Liver (tissue), 9 donors: ENCODE results near the gene ZC3H12D. TPM values are rescaled to one million over a fixed set of nuclear protein-coding genes. Genes with fewer than 3 reads are reported as not detected.

Source experiments
- DNase-seq: peaks from one replicate; pipeline ENCODE4 v3.0.0-alpha.2; 2017; ENCODE audit warnings: low spot score
- H3K27ac ChIP-seq, 2 donors: one replicate each; pipeline ENCODE4 v1.7.0; 2013; ENCODE audit warnings: inconsistent platforms in 2 of 2, low read length in 2 of 2, control low read depth in 1 of 2, low read depth in 1 of 2, mild to moderate bottlenecking in 1 of 2
- H3K27me3 ChIP-seq, 4 donors: one replicate each; pipeline versions ENCODE4 v1.6.1 to v1.7.0; 2013; ENCODE audit warnings: low read length in 3 of 4, inconsistent platforms in 1 of 4, mild to moderate bottlenecking in 1 of 4, moderate library complexity in 1 of 4; ENCODE audit not compliant: control insufficient read depth in 4 of 4, insufficient read depth in 4 of 4
- H3K36me3 ChIP-seq, 4 donors: one replicate each; pipeline versions ENCODE4 v1.6.1 to v1.7.0; 2013; ENCODE audit warnings: low read length in 3 of 4, mild to moderate bottlenecking in 3 of 4, low read depth in 1 of 4, moderate library complexity in 1 of 4; ENCODE audit not compliant: control insufficient read depth in 4 of 4, insufficient read depth in 3 of 4
- H3K4me1 ChIP-seq, 4 donors: one replicate each; pipeline versions ENCODE4 v1.6.1 to v1.7.0; 2013; ENCODE audit warnings: low read length in 3 of 4, mild to moderate bottlenecking in 3 of 4, moderate library complexity in 1 of 4; ENCODE audit not compliant: control insufficient read depth in 4 of 4, insufficient read depth in 4 of 4
- H3K4me3 ChIP-seq, 3 donors: one replicate each; pipeline versions ENCODE4 v1.6.1 to v1.7.0; 2013; ENCODE audit warnings: low read length in 3 of 3, control low read depth in 1 of 3, low read depth in 1 of 3, mild to moderate bottlenecking in 1 of 3
- H3K9ac ChIP-seq, 2 donors: one replicate each; pipeline ENCODE4 v1.7.0; 2013; ENCODE audit warnings: low read length in 2 of 2, mild to moderate bottlenecking in 2 of 2, moderate library complexity in 2 of 2, control low read depth in 1 of 2, low read depth in 1 of 2
- H3K9me3 ChIP-seq, 4 donors: one replicate each; pipeline versions ENCODE4 v1.6.1 to v1.7.0; 2013; ENCODE audit warnings: low read length in 3 of 4; ENCODE audit not compliant: control insufficient read depth in 4 of 4
- ATF3 ChIP-seq: IDR thresholded peaks from 2 replicates; pipeline ENCODE4 v1.6.1; 2016; ENCODE audit warnings: antibody characterized with exemption
- CTCF ChIP-seq: fragments of 150-350 bp; IDR thresholded peaks from 2 replicates; pipeline ENCODE4 v1.5.1; 2017; ENCODE audit warnings: improper control_type of control experiment, low read depth, low read length; ENCODE audit not compliant: missing input control
- EGR1 ChIP-seq, 2 donors: IDR thresholded peaks; 2 replicates each; pipeline ENCODE4 v1.6.1; 2016 to 2018; ENCODE audit warnings: antibody characterized with exemption in 2 of 2, low read depth in 2 of 2
- FOXA1 ChIP-seq: IDR thresholded peaks from 2 replicates; pipeline ENCODE4 v1.6.1; 2016; ENCODE audit warnings: antibody characterized with exemption
- FOXA2 ChIP-seq: IDR thresholded peaks from 2 replicates; pipeline ENCODE4 v1.6.1; 2016; ENCODE audit warnings: antibody characterized with exemption
- HNF4A ChIP-seq, 2 donors: conservative IDR thresholded peaks; 2 replicates each; pipeline ENCODE4 v1.6.1; 2016; ENCODE audit warnings: antibody characterized with exemption in 2 of 2, mild to moderate bottlenecking in 2 of 2
- HNF4G ChIP-seq: IDR thresholded peaks from 2 replicates; pipeline ENCODE4 v1.6.1; 2016; ENCODE audit warnings: antibody characterized with exemption
- MAX ChIP-seq: IDR thresholded peaks from 2 replicates; pipeline ENCODE4 v1.6.1; 2016; ENCODE audit warnings: antibody characterized with exemption
- NR2F2 ChIP-seq: IDR thresholded peaks from 2 replicates; pipeline ENCODE4 v1.6.1; 2016; ENCODE audit warnings: antibody characterized with exemption
- RAD21 ChIP-seq, 2 donors: IDR thresholded peaks; 2 replicates each; pipeline ENCODE4 v1.6.1; 2016; ENCODE audit warnings: antibody characterized with exemption in 2 of 2, mild to moderate bottlenecking in 2 of 2
- RXRA ChIP-seq, 2 donors: IDR thresholded peaks; 2 replicates each; pipeline ENCODE4 v1.6.1; 2017 to 2018; ENCODE audit warnings: antibody characterized with exemption in 2 of 2, mild to moderate bottlenecking in 1 of 2
- SP1 ChIP-seq: IDR thresholded peaks from 2 replicates; pipeline ENCODE4 v1.6.1; 2018; ENCODE audit warnings: antibody characterized with exemption, mild to moderate bottlenecking
- TAF1 ChIP-seq: conservative IDR thresholded peaks from 2 replicates; pipeline ENCODE4 v1.6.1; 2016; ENCODE audit warnings: antibody characterized with exemption, mild to moderate bottlenecking
- YY1 ChIP-seq: IDR thresholded peaks from 2 replicates; pipeline ENCODE4 v1.6.1; 2016; ENCODE audit warnings: antibody characterized with exemption, mild to moderate bottlenecking
- ZBTB33 ChIP-seq: IDR thresholded peaks from 2 replicates; pipeline ENCODE4 v1.6.1; 2016; ENCODE audit warnings: antibody characterized with exemption
- WGBS: extraction: QIAGEN DNeasy Blood & Tissue Kit; methylation state at CpG from one replicate; pipeline ENCODE4 v1.1.7; 2013; 5-methylcytosine and 5-hydroxymethylcytosine counted together
- polyA plus RNA-seq, 2 donors: library from polyadenylated mRNA; stranded (reverse) in 1 of 2; unstranded in 1 of 2; fragments of 200-250 nt in 1 of 2; fragments of >200 nt in 1 of 2; fragmentation: Nextera tagmentation in 1 of 2; extraction: Ambion mirVana in 1 of 2; gene quantifications; one replicate each; pipeline versions ENCODE4 v1.2.1 to v1.2.3, GENCODE V29; 2013 to 2015
- total RNA-seq, 2 donors: library from RNA; depleted of rRNA; stranded (reverse); fragments of >200 nt; gene quantifications; one replicate each; pipeline ENCODE4 v1.2.3, GENCODE V29; 2014
- donor health status: healthy.
- donor health status: healthy.
- donor health status: healthy.
- donor health status: healthy.
- donor health status: healthy.

ZC3H12D gene
- total and polyA plus RNA-seq, 4 donors: 0.07 to 1.4 (median 0.84) TPM

- Histone ChIP-seq H3K27ac (no peak overlapping the region), H3K4me3 (no peak overlapping the region), H3K4me1 (no peaks in the 10 kb centered on the region), H3K9me3 (no peaks in the 10 kb centered on the region), H3K36me3 (no peaks in the 10 kb centered on the region), H3K27me3 (no peaks in the 10 kb centered on the region), H3K9ac (no peak overlapping the region)
- TF ChIP-seq HNF4A (conservative IDR thresholded peaks at IDR 0.05) (no peak), FOXA2 (no peak), MAX (no peak), YY1 (no peak), CTCF (no peak)
- 87% methylated on average over 3 of the region's 3 CpGs for WGBS
- no peak for DNase-seq
These were observed 13.0 kb downstream of the ZC3H12D start for GRCh38 chr6:149471801-149472200.

- H3K9ac ChIP-seq: no peak overlapping the region
- no peaks in the 10 kb centered on the region for H3K9me3 ChIP-seq
- DNase-seq: no peak
- H3K4me3 ChIP-seq: no peak overlapping the region
- no peaks in the 10 kb centered on the region for H3K4me1 ChIP-seq
- no peak overlapping the region for H3K27ac ChIP-seq
- WGBS: 96% methylated on average over 2 of the region's 2 CpGs
- no peak for TF ChIP-seq NR2F2
- TF ChIP-seq RAD21 (IDR thresholded peaks at IDR 0.05): no peak
- no peak for TF ChIP-seq TAF1
- TF ChIP-seq FOXA1: no peak
- no peak for TF ChIP-seq ATF3
- no peak for TF ChIP-seq EGR1 (IDR thresholded peaks at IDR 0.05; ENCODE audit: low read depth in 2 of 2)
- no peak for TF ChIP-seq SP1
- TF ChIP-seq YY1: no peak
- TF ChIP-seq RXRA (IDR thresholded peaks at IDR 0.05): no peak
- no peaks in the 10 kb centered on the region for H3K27me3 ChIP-seq
- H3K36me3 ChIP-seq: no peaks in the 10 kb centered on the region
These were observed 13.9 kb downstream of the ZC3H12D start for GRCh38 chr6:149470948-149471347.

- Histone ChIP-seq H3K27ac (no peak overlapping the region), H3K4me3 (no peak overlapping the region), H3K27me3 (no peaks in the 10 kb centered on the region), H3K4me1 (peaks cover 0 to 4% (median 0%) of the 10 kb centered on the region in 4 donors), H3K9me3 (no peaks in the 10 kb centered on the region), H3K36me3 (no peaks in the 10 kb centered on the region), H3K9ac (no peak overlapping the region)
- TF ChIP-seq SP1: no peak
- no peak for TF ChIP-seq HNF4G
- no peak for TF ChIP-seq ZBTB33
- no peak for DNase-seq
- WGBS: 91% methylated on average over 2 of the region's 2 CpGs
These were observed 16.6 kb downstream of the ZC3H12D start for GRCh38 chr6:149468179-149468578.
